Measurements from ENCODE around the gene CDKN1C.

DNA sequence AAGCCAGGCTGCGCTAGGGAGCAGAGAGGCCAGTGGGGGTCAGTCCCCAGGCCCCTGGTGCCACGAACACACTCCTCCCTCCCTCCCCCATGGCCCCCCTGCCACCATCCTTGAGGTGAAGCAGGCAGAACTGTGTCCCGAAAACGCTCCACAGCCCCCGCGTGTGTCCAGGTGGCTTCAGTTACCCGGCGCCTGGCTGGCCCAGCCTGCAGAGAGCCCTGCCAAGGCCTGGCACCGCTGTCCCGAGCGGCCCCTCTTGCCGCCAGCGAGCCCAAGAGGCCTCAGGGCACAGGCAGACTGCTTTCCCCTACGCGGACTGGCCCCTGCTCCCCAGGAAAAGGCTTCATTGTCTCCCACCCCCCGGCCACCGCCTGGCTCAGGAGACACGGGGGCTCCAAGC, 27.7 kb downstream of the CDKN1C start:
- TF ChIP-seq, protein P1, sequence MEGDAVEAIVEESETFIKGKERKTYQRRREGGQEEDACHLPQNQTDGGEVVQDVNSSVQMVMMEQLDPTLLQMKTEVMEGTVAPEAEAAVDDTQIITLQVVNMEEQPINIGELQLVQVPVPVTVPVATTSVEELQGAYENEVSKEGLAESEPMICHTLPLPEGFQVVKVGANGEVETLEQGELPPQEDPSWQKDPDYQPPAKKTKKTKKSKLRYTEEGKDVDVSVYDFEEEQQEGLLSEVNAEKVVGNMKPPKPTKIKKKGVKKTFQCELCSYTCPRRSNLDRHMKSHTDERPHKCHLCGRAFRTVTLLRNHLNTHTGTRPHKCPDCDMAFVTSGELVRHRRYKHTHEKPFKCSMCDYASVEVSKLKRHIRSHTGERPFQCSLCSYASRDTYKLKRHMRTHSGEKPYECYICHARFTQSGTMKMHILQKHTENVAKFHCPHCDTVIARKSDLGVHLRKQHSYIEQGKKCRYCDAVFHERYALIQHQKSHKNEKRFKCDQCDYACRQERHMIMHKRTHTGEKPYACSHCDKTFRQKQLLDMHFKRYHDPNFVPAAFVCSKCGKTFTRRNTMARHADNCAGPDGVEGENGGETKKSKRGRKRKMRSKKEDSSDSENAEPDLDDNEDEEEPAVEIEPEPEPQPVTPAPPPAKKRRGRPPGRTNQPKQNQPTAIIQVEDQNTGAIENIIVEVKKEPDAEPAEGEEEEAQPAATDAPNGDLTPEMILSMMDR (conservative IDR thresholded peaks at IDR 0.05; ENCODE audit: low read depth, low read length), result no peak
- no peak for TF ChIP-seq EZH2 (IDR thresholded peaks at IDR 0.05; ENCODE audit: borderline replicate concordance, low read depth, low read length, poor library complexity, severe bottlenecking)
